Activated naive CD4-positive, alpha-beta T cell treated with Interleukin-2 at 50 U/mL for 16 hours (primary cell): ENCODE results near the gene UPK3A.
A peak's percentile ranks its signal among the peaks of the same experiment; 100 is the strongest.

Source experiments
- DNase-seq: peaks from one replicate; pipeline ENCODE4 v3.0.0-alpha.2; 2020

UPK3A gene

DNA sequence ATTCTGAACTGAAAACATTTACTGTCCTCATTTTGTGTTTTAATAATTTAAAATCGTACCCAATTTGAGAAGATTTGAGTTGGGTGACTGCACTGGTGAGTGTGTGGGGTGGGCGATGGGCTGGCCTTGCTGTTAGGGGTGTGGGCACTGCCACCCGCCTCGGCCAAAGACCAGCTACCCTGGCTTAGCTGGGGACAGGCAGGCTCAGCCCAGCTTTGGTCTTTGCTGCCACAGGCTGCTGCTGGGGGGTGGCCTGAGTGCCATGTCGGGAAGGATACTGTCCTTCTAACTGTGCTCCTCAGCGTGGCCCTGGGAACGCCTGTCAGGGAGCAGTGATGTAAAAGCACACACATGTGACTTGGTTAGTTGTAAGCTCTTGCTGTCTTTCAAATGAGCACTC, 47.3 kb downstream of the UPK3A start:
- DNase-seq, result no peak

GRCh38 chr22:45334068-45334467, 49.3 kb downstream of the UPK3A start:
- DNase-seq, result no peak

DNA sequence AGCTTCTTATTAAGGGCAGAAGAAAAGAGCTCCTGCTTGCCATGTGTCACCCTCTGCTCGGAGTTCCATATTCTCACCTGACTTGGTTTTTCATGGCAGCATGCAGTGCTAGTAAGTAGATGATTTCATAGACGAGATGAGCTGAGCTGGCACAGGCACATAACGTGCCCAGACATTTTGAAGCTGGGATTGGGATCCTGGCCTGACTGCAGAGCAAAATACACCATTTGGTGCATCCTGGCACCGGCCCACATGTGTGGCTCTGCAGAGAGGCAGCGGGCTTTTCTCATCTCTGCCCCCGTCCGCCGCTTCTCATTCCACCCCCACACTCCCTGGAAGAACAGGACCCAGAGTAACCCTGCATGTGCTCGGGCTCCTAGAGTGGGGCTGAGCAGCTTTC, 49.8 kb downstream of the UPK3A start:
- no peak for DNase-seq

DNA sequence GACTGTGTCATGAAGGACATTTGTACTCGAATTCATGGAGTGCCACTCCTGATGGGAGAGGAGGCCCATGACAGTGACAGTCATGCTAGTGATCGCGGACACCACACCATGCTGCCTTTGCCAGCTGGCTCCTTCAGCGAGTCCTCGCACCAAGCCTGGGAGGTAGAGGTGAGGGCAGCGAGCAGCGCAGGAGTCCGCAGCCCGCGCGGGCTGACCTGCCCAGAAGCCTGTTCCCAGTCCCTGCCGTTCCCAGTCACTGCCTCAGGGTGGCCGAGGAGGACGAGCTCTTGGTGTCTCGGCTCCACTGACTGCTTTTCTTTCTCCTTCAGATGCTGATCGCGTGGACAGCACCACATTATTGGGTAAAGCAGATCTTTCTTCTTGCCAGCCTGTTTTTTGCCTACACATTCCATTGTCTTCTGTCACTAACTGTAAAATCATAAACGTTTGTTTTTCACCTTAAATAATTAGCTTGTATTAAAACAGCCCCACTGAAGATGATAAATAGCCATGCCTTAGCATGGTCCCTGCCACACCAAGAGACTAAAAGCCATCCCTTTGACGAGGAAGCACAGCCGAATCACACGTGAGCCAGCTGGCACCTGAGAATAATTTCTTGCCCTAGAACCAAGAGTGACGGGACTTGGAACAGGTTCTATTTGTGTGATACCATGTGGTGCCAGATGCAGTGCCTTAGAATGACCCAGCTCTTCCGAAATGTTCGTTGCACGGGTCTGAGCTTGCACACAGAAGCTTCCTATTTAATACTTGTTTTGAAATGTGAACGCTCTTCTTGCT, 50.5 kb downstream of the UPK3A start:
- DNase-seq, result no peak

GRCh38 chr22:45335854-45336522, 51.2 kb downstream of the UPK3A start:
- no peak for DNase-seq

- DNase-seq, result no peak
Observed at GRCh38 chr22:45336971-45337431, 52.3 kb downstream of the UPK3A start.

GRCh38 chr22:45337536-45337935, 52.8 kb downstream of the UPK3A start:
- no peak for DNase-seq

DNA sequence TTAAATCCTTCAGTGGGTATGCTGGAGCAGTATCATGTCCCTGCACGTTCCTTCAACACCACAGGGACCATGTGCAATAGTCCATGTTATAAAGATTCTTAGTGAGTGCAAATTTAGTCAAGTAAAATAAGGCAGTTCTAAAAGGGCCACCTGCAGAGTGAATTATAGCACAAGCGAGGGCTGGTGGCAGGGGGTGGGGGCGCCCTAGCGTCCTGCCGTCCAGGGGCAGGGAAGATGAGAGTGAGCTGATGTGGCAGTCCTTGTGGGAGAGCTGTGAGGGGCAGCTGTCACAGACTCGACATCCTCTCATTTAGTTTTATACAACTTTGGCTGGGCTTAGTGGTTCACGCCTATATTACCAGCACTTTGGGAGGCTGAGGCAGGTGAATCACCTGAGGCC, 54.0 kb downstream of the UPK3A start:
- no peak for DNase-seq

DNA sequence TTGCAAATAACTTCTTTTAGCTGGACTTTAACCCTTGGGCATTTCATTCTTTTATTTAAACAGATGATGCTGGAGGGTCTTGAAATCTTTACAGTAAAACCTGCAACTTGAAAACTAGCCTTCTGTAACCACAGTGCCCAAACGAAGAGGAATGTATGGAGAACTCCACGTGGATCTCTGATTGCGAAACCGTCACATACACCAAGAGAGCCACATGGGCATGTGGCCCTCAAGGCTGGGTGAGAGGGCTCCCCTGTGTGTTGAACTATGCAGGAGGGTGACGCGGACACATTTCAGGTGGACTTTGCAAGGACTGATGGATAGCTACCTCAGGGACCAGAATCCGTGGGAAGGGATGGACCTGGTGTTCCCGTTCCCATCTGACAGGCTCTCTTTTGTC, 55.6 kb downstream of the UPK3A start:
- no peak for DNase-seq

DNA sequence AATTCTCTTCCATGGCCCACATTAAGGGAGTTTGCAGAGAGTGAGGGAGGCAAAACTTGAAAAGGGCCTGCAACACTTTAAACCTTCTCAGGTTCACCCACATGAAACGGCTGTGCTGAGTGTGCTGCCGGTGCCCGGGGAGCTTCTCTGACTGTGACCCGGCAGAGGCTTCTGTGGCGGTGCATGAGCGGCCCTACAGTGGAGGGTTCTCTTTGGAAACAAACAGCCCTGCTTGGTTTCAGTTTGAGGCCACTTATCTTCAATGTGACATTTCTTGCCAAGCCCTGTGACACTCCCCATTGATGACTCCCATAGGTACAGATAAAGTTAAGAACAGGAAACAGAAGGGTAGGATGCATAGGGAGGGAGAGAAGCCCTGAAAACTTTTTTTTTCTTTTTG, 56.7 kb downstream of the UPK3A start:
- DNase-seq, result peak; percentile 33

- no peak for DNase-seq
Observed at GRCh38 chr22:45343143-45343542, 58.4 kb downstream of the UPK3A start.

DNA sequence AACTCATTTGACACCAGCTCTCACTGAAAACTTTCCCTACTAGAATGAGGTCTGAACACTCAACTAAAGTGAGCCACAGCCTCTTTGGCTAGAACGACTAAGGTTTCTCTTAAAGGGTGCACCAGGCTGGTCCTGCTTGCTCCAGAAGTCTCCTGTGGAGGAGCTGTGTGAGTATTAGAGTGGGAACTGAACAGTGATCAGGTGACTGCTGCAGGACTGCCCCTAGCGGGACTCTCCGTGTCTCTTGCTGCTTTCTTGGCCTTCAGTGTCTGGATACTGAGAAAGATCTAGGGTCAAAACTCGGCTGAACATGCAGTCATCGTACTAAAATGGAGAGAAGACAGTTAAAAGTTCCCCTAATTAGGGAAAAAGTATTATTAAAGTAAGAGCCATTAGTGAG, 59.6 kb downstream of the UPK3A start:
- no peak for DNase-seq
